ENCODE results near the gene SHC2. TPM values are rescaled to one million over a fixed set of nuclear protein-coding genes. Genes with fewer than 3 reads are reported as not detected.

SHC2 gene
- total RNA-seq, 1 experiment from 2014 or later, result 2.4 TPM

DNA sequence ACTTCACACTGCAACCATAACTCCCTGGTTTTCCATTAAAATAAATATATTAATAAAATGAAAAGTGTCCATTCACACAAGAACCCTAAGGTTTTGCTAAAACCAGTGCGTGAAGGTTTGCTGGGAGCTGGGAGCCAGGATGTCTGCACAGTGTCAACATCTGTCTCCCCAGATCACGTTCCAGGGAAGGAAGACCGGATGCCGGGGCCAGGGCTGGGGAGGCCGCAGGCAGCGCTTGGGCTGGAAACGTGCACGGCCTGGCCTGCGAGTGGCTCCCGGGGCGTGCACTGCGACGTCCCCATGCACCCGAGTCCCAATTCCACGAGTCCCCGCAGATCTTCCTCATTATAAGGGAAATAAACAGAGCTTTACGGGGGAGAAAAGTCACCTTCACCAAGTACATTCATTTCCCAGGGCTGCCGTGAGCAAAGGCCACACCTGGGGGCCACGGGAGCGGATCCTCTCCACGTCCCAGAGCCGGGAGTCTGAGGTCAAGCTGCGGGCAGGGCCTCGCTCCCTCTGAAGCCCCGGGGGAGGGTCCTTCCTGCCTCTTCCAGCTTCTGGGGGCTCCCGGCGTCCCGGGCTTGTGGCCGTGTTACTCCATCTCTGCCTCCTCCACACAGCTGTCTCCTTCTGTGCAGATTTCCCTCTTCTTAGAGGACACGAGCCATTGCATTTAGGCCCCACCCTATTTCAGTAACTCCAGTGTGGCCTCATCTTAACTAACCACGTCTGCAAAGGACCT lies 12.8 kb downstream of the SHC2 start:
- H3K27me3 ChIP-seq (replicated peaks; ENCODE audit: control insufficient read depth, insufficient read depth, low read length), result no peaks in the 10 kb centered on the region
- no peak for DNase-seq
- intact Hi-C loops (cut with micrococcal nuclease; ENCODE audit: unreplicated experiment), result no loop called here
- TF ChIP-seq, protein P1, sequence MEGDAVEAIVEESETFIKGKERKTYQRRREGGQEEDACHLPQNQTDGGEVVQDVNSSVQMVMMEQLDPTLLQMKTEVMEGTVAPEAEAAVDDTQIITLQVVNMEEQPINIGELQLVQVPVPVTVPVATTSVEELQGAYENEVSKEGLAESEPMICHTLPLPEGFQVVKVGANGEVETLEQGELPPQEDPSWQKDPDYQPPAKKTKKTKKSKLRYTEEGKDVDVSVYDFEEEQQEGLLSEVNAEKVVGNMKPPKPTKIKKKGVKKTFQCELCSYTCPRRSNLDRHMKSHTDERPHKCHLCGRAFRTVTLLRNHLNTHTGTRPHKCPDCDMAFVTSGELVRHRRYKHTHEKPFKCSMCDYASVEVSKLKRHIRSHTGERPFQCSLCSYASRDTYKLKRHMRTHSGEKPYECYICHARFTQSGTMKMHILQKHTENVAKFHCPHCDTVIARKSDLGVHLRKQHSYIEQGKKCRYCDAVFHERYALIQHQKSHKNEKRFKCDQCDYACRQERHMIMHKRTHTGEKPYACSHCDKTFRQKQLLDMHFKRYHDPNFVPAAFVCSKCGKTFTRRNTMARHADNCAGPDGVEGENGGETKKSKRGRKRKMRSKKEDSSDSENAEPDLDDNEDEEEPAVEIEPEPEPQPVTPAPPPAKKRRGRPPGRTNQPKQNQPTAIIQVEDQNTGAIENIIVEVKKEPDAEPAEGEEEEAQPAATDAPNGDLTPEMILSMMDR (IDR thresholded peaks at IDR 0.05; ENCODE audit: insufficient read depth in 1 of 2, low read depth in 1 of 2, low read length in 1 of 2, severe bottlenecking in 1 of 2, unreplicated experiment in 1 of 2), result no peak
- ChIA-PET CTCF (no interaction called here), POLR2A (no interaction called here)
- H3K4me1 ChIP-seq, result no peaks in the 10 kb centered on the region
- H3K4me3 ChIP-seq (ENCODE audit: low read depth, low read length), result no peak overlapping the region
- H3K27ac Mint-ChIP-seq (ENCODE audit: unreplicated experiment), result no peak overlapping the region
- 0 out of 2 replicates have a peak, but pooled peaks cover 6% of the 10 kb centered on the region for H3K9me3 ChIP-seq
- H3K9me3 Mint-ChIP-seq (ENCODE audit: unreplicated experiment), result no peaks in the 10 kb centered on the region
- H3K36me3 Mint-ChIP-seq (ENCODE audit: insufficient read depth, unreplicated experiment), result no peaks in the 10 kb centered on the region
- no peaks in the 10 kb centered on the region for H3K27me3 Mint-ChIP-seq (ENCODE audit: insufficient read depth, unreplicated experiment)
- BruUV-seq (replicated peaks), result no TSS peak
- H3K36me3 ChIP-seq (ENCODE audit: control insufficient read depth, insufficient read depth, low read length), result no peaks in the 10 kb centered on the region
- no peak overlapping the region for H3K4me3 Mint-ChIP-seq (ENCODE audit: unreplicated experiment)
- H3K4me1 Mint-ChIP-seq (ENCODE audit: low read depth, unreplicated experiment), result no peaks in the 10 kb centered on the region

DNA sequence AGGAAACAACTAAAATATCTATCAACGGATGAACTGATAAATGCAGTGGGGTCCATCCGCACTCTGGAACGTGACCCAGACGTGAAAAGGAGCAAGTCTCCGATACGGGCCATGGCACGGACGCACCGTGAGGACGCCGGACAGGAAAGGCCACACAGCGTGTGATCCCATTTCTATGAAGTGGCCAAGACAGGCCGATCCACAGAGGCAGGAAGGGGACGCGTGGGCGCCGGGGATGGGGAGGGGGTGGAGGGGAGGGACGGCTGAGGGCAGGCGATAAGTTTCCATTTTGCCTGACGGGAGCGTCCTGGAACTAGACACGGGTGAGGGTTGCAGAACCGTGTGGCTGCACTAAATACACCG lies 13.8 kb downstream of the SHC2 start:
- intact Hi-C loops (cut with micrococcal nuclease; ENCODE audit: unreplicated experiment), result no loop called here
- POLR2A ChIA-PET, result no interaction called here

DNA sequence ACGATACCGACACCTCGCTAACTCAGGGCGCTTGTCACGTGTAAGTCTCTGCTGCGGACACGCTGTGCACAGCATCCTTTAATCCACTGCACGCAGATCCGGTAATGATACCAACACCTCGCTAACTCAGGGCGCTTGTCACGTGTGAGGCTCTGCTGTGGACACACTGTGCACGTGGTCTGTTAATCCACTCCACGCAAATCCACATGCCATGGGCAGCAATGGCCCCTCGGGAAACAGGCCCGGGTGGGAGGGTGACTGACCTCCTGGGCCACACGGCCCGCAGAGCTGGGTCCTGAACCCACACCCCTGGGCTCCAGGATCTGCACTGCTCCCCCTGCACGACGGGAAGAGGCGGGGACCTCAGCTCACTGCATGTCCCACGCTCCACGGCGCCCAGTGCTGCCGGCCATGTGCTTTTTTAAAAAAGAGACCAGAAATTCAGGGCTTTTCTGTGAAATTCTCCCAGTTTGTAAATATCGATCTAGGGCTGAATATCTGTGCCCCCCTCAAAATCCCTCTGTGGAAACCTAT lies 16.1 kb downstream of the SHC2 start:
- Mint-ChIP-seq H3K36me3 (ENCODE audit: insufficient read depth, unreplicated experiment) (peaks cover 6% of the 10 kb centered on the region), H3K4me1 (ENCODE audit: low read depth, unreplicated experiment) (no peaks in the 10 kb centered on the region), H3K27ac (ENCODE audit: unreplicated experiment) (no peak overlapping the region), H3K27me3 (ENCODE audit: insufficient read depth, unreplicated experiment) (no peaks in the 10 kb centered on the region), H3K4me3 (ENCODE audit: unreplicated experiment) (no peak overlapping the region), H3K9me3 (ENCODE audit: unreplicated experiment) (peaks cover 10% of the 10 kb centered on the region)
- no peaks in the 10 kb centered on the region for H3K27me3 ChIP-seq (replicated peaks; ENCODE audit: control insufficient read depth, insufficient read depth, low read length)
- no peaks in the 10 kb centered on the region for H3K4me1 ChIP-seq
- ChIA-PET CTCF (no interaction called here), POLR2A (no interaction called here)
- DNase-seq, result no peak
- H3K4me3 ChIP-seq (ENCODE audit: low read depth, low read length), result no peak overlapping the region
- TF ChIP-seq, protein P1 (IDR thresholded peaks at IDR 0.05; ENCODE audit: insufficient read depth in 1 of 2, low read depth in 1 of 2, low read length in 1 of 2, severe bottlenecking in 1 of 2, unreplicated experiment in 1 of 2), result no peak
- no peaks in the 10 kb centered on the region for H3K9me3 ChIP-seq
- intact Hi-C loops (cut with micrococcal nuclease; ENCODE audit: unreplicated experiment), result no loop called here
- no peaks in the 10 kb centered on the region for H3K36me3 ChIP-seq (ENCODE audit: control insufficient read depth, insufficient read depth, low read length)
- BruUV-seq (replicated peaks), result no TSS peak

More for the DNA sequence above, 13.8 kb downstream of the SHC2 start:
- Mint-ChIP-seq H3K36me3 (ENCODE audit: insufficient read depth, unreplicated experiment) (peaks cover 2% of the 10 kb centered on the region), H3K27ac (ENCODE audit: unreplicated experiment) (no peak overlapping the region), H3K4me3 (ENCODE audit: unreplicated experiment) (no peak overlapping the region), H3K4me1 (ENCODE audit: low read depth, unreplicated experiment) (no peaks in the 10 kb centered on the region), H3K27me3 (ENCODE audit: insufficient read depth, unreplicated experiment) (no peaks in the 10 kb centered on the region), H3K9me3 (ENCODE audit: unreplicated experiment) (peaks cover 4% of the 10 kb centered on the region)
- no peak for DNase-seq
- BruUV-seq (replicated peaks), result no TSS peak
- no peaks in the 10 kb centered on the region for H3K4me1 ChIP-seq
- H3K27me3 ChIP-seq (replicated peaks; ENCODE audit: control insufficient read depth, insufficient read depth, low read length), result no peaks in the 10 kb centered on the region
- H3K4me3 ChIP-seq (ENCODE audit: low read depth, low read length), result no peak overlapping the region
- H3K36me3 ChIP-seq (ENCODE audit: control insufficient read depth, insufficient read depth, low read length), result no peaks in the 10 kb centered on the region
- CTCF ChIA-PET, result no interaction called here
- 0 out of 2 replicates have a peak, but pooled peaks cover 6% of the 10 kb centered on the region for H3K9me3 ChIP-seq
- TF ChIP-seq, protein P1 (IDR thresholded peaks at IDR 0.05; ENCODE audit: insufficient read depth in 1 of 2, low read depth in 1 of 2, low read length in 1 of 2, severe bottlenecking in 1 of 2, unreplicated experiment in 1 of 2), result no peak
